Fibroblast of upper back skin (primary cell): ENCODE measurements around the gene ANKRD36.
"Not testable (repeated sequence)": the region's sequence is repeated elsewhere in the genome, so short reads cannot be mapped to it uniquely, and the experiment has no call there.

Experiments used
- DNase-seq: peaks from one replicate; pipeline ENCODE4 v3.0.0-alpha.2; 2013

Gene ANKRD36

DNA sequence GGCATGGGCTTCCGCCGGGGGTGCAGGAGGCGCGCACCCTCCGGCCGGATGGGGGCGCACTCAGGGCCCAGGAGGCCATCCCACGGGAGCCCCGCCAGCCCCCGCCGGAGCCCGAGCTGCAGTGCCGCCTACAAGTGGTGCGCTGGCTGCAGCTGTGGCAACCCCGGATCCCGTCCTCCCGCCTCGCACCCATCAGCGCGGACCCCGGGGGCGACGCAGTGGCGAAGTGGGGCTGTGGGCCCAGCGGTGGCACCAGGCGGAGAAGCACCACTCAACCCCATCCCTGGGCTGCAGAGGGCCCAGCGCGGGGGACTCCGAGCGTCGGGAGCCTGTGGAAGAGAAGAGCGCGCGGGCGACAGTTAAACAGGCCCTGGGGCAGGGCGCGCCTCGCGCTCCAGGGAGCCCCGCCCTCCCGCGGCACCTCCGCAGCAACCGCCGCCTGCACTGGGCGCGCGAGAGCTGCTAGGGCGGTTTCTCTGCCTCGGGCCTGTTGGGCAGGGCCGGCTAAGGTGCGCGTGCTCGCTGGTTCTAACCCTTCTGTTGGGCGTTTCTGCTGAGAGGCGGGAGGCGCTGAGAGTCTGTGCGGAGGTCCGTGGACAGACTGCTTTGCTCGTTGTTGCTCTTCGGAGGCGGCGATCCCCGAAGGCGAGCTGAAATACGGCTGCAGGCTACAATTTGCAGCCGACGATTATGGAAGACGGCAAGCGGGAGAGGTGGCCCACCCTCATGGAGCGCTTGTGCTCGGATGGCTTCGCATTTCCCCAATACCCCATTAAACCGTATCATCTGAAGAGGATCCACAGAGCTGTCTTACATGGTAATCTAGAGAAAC lies at the start of gene ANKRD36:
Gene ANKRD36, plus strand, starts transcription at position 104 of the 832 bp plus-strand sequence. Its CDS starts 587 bp downstream, at position 691.
- DNase-seq: peak; percentile 80

DNA sequence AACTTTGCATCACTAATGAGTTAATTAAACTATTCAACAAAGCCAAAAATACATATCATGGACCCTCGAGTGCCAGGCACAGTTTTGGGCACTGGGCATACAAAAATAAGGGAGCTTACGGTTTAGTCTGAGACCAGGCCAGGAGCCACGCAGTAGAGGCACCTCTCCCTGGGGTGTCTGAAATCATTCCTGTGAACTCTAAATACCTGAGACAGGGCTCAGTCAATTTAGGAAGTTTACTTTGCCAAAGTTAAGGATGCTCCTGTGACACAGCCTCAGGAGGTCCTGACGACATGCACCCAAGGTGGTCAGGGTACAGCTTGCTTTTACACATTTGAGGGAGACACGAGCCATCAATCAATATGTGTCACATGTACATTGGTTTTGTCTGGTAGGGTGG lies 46.9 kb upstream of the ANKRD36 start:
- not testable (repeated sequence) for DNase-seq

DNA sequence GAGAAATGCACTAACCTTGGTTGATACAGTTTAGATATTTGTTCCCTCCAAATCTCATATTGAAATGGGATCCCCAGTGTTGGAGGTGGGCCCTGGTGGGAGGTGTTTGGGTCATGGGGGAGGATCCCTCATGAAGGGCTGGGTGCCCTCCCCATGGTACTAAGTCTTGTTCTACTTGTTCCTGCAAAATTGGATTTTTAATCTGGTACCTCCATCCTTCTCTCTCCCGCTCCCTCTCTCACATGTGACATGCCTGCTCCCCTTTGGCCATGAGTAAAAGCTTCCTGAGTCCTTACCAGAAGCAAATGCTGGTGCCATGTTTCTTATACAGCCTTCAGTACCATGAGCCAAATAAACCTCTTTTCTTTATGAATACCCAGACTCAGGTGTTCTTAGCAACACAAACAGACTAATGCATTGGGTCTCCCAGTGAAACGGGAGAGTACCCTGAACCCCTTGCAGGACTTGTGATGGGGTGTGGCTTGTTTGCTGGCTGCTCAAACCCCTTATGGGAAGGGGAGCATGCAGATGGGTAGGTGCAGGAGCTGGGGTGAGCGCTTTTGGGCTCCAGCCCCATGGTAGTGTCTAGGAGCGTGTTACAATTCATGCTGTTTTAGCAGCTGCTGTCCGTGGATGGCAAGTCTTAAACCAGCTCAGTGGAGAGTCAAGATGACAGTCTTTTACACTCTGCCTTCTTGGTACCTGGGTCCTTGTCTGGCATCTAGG lies 45.5 kb upstream of the ANKRD36 start:
- no peak for DNase-seq

DNA sequence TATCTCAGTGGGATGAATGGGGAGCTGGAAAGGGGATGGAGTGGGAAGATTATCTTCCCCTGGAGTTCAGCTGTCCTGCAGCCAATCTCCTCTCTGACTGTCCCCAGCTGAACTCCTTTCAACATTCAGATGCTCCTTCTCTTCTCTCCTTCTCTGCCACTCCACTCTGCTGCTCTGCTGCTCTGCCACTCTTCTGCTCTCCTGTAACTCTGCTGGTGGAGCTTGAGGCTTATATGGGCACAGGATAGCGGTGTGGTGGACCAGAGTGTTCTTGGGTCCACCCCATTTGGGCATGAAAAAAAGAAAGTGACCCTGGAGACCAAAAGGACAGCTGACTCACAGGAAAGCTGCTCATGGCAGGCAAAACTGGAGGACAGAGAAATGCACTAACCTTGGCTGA lies 44.9 kb upstream of the ANKRD36 start:
- no peak for DNase-seq

DNA sequence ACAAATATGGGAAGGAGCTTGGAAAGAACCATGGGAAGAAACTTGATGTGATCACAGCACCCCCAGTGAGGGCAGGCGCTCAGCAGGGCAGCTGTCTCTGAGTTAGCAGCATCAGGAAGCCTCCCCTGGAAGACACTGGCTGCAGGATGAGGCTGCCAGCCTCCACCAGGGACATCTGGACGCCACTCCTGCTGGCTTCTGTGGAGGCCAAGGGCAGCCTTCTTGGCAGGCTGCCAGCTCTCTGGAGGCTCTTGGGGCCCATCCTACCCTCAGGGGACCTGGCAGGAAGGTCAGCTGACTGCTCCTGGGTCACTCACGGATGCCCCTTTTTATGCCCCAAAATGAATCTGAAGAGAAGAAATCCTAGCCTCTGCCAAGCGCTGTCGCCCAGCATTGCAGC lies 44.2 kb upstream of the ANKRD36 start:
- not testable (repeated sequence) for DNase-seq

DNA sequence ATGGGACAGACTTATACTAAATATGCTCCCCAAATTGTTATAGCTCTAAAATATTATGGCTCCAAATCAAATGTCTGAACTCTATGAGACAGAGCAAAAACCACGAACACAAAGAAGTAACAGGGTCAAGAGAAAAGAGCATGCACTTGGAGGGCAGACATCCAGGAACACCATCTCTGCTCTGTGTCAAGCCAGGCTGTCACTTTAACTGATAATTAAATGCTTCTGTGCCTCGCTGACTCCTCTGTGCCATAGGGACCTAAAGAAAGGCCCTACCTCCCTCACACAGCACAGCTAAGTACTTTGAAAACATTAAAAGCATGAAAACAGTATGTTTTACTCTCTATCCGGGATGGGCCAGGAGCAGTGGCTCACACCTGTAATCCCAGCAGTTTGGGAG lies 42.0 kb upstream of the ANKRD36 start:
- DNase-seq: not testable (repeated sequence)

DNA sequence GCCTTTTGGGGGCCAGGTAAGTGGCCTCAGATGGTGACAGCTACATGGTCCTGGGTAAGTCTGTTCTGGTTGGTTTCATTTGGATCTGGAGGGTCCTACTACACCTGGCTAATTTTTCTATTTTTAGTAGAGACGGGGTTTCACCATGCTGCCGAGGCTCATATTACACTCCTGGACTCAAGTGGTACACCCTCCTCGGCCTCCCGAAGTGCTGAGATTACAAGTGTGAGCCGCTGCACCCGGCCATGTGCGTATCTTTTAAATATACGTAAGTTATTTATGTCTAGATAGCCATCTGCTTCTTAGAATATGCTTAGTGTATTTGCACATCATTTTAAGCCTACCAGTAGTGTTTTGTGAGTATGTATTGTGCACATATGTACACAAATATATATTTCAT lies 35.7 kb upstream of the ANKRD36 start:
- DNase-seq: not testable (repeated sequence)

DNA sequence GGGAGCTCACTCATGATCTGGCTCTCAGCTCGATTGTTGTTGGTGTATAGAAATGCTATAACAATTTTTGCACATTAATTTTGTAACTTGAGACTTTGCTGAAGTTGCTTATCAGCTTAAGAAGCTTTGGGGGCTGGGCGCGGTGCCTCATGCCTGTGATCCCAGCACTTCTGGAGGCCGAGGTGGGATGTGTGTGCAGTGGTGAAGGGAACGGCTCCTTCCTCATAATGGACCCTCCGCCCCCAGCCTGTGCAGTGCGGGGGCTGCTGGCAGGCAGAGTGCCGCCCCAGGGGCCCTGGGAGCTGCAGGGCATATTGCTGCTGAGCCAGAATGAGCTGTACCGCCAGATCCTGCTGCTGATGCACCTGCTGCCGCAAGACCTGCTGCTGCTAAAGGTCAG lies 32.1 kb upstream of the ANKRD36 start:
- not testable (repeated sequence) for DNase-seq

DNA sequence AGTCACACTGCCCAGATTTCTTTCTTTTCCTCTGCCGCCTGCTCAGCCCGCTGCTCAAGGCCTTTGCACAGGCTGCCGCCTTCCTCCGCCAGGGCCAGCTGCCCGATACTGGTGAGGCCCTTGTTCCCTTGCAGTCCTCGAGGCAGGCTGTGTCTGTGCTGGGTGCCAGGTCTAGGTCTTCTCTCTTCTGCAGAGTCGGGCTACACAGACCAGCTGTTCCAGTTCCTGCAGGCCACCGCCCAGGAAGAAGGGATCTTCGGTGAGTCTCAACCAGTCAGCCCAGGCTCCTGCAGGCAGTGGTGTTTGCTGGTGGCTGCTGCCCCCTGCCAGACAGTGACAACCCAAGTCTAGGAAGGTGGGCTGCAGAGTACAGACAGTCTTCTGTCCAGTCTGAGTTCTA lies 30.7 kb upstream of the ANKRD36 start:
- not testable (repeated sequence) for DNase-seq

DNA sequence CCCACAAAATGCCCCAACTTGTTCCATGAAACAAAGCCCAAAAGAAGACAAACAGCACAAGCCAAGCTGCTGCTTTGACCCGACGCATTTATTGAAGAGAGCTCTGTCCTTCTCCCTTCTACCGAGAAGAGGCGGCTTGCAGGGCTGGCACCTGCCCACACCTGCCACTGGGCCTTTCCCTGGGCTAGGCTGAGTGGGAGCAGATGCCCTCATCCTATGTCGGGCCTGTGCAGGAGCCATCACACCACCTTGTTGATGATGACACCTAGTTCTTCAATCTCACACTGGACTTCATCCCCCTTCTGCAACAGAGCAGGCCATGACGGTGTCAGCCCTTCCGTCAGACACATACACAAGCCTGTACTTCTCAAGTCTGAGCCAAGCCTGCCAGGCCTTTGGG lies 29.4 kb upstream of the ANKRD36 start:
- not testable (repeated sequence) for DNase-seq

DNA sequence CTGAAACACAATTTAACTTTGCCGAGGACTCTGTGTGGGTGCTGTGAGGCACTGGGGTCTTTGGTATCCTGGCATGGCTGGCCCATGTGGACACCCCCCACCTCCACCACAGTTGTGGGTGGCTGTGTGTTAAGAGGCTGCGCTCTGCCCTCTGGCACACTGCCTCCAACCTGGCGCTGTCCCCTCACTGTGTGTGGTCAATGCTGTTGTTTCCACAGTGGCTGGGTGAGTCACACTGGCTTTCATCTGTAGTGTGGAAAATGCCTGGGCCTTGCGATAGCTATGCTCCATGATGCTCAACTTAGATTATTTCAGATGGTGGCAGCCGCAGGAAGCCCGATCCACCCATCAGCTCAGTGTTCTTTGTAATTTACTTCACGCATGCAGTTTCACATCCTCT lies 27.9 kb upstream of the ANKRD36 start:
- not testable (repeated sequence) for DNase-seq

DNA sequence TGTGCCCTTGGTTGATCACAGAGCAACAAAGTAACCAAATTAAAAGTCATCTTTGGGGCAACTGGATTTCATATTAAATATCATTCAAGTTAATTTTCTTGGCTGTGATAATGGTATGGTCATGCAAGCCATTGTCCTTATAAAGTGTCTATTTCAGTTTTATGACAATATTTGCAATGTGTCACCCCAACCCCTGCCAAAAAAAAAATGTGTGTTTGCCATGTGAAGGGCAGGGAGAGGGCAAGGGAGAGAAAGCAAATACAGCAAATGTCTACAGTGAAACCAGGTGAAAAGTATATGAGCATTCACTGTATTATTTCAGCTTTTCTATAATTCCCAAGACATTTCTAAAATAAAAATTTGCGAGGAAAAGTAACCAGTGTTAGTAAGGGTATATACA lies 24.2 kb upstream of the ANKRD36 start:
- DNase-seq: not testable (repeated sequence)

DNA sequence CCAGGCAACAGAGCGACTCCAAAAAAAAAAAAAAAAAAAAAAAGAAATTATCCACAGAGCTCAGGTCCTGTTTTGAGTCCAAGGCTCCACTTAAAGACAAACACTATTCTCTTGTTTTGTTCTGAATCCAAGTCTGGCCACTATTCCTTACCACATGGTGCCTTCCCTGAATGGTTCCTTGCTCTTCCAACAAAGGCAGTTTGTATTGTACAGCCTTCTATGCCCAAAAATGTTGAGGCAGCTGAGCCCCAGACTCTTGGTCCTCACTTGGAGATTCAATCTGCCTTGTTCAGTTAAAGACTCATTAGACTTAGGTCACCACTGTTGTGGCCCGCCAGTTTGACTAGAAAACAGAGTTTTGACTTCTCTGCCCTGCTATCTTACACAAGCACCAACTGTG lies 20.0 kb upstream of the ANKRD36 start:
- DNase-seq: not testable (repeated sequence)

DNA sequence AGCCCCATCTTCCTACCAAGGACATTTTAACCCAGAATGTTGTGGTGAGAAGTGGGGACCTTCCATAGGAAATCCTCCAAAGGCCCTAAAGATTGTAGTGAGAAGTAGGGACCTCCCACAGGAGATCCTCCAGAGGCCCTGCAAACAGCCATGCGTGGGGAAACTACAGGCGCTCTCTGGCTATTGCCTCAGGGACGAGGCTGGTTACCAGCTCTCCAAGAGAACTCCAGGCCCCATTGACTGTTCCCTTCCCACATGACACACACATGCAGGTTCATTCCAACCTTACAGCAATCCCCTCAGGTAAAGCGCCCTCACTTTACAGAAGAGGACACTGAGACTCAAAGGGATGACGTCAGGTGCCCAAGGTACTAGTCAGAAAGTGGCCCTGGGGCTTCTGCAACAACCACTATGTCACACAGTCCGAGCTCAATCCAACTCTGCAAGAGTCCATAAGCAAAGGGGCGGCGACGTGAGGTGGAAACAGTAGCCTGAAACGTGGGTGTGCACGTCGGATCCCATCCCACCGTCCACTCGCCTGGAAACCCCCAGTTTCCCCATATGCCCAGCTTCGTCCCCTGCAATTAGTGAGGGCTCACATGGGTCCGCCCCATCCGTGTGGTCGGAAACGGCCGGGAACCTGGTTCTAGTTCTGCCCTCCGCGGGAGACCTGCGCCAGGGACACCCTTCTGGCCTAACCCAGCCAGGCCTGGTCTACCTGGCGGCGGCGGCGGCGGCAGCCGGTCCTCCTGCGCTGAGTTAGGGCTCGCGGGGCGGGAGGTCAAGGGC lies 18.8 kb upstream of the ANKRD36 start:
- not testable (repeated sequence) for DNase-seq

DNA sequence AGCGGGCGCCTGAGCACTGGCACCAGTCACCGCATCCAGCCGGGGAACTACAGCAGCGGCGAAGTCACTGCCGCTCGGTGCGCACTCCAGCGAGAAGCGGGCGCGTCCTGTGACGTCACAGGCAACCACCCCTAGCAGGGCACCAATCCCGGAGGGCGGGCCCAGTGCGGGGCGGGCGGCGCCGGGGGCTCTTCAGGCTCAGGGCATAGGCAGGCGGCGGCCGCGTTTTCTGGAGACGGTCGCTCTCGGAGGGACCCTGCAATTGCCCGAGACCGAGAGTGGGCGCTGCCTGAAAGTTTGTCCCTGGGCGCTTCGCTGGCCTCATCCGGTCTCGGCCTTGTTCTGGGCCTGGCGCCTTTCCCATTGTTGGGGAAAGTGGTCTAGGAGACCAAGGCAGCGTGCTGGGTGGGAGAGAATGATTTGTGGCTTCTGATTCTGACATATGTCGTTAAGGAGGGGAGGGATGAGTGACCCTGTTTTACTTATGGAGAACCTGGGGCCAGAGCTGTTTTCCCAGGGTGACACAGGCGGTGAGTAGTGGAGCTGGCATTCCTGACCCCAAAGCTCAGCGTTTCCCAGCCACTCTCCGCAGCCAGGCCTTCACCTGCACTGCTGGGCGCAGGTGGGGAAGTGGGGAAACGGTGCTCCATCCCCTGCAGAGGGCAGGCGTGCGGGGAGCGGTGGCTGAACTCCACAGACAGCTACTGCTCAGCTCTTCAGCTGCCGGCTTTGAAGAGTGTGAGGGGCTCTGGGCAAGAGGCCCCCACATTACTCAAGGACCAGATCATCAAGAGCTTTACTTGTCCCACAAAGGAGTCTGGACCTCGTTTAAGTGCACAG lies 18.0 kb upstream of the ANKRD36 start, which contains the start of gene FAHD2B:
Gene FAHD2B, minus strand, starts transcription at position 111 of the 840 bp plus-strand sequence. CDS start 3,176 bp downstream, outside the sequence.
- peak; percentile 61 for DNase-seq

DNA sequence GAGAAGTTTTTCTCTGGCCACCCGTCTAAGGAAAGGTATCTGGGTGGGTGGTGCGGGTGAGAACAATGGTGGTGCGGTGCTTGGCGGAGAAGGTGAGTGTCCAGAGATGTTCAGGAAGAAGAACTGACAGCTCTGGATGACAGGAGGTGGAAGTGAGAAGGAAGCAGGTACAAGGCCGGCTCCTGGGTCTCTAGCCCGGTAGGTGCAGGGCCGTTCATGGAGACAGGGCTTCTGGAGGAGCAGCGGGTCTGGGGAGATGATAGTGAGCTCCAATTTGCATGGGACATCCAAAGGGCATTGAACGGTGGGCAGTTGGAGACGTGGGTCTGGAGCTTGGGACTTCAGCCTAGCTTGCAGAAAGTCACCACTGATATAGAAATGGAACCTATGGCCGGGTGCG lies 17.3 kb upstream of the ANKRD36 start:
- DNase-seq: no peak

DNA sequence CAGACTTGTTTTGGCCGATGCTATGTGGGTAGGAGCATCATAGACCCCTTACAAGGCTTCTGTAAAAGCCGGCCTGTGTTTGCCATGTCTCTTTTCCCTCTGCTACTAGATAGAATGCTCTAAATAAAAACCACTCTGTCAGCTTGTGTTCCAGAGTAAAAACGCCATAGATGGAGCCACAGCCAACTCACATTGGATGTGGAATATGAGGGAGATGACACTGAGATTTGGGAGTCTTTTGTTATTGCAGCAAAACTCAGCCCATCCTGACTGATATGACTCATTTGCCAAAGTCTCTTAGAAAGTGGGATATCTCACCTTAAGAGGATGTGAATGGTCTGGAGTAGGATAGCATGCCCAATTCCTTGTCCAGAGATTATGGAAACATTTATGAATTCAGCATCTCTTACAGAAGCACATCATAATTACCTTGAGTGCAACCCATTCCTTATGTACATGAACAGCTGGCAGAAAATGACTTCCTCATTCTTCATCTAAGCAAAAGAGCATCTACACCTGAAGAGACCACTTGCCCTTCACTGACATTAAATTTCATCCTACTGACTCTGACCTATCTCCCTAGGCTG lies 14.1 kb upstream of the ANKRD36 start:
- DNase-seq: not testable (repeated sequence)

DNA sequence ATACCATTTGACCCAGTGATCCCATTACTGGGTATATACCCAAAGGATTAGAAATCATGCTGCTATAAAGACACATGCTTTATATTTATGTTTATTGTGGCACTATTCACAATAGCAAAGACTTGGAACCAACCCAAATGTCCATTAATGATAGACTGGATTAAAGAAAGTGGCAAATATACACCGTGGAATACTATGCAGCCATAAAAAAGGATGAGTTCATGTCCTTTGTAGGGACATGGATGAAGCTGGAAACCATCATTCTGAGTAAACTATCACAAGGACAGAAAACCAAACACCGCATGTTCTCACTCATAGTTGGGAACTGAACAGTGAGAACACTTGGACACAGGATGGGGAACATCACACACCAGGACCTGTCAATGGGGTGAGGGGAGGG lies 6.1 kb upstream of the ANKRD36 start:
- not testable (repeated sequence) for DNase-seq

DNA sequence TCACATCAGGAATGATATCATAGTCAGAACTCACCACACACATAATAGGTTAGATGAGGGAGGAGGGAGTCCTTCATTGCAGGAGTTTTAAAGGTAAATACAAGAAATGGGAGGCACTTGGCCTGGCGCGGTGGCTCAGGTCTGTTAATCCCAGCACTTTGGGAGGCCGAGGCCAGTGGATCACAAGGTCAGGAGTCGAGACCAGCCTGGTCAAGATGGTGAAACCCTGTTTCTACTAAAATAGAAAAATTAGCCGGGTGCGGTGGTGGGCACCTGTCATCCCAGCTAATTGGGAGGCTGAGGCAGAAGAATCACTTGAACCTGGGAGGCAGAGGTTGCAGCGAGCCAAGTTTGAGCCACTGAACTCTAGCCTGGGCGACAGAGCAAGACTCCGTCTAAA lies 1.7 kb upstream of the ANKRD36 start:
- DNase-seq: not testable (repeated sequence)

DNA sequence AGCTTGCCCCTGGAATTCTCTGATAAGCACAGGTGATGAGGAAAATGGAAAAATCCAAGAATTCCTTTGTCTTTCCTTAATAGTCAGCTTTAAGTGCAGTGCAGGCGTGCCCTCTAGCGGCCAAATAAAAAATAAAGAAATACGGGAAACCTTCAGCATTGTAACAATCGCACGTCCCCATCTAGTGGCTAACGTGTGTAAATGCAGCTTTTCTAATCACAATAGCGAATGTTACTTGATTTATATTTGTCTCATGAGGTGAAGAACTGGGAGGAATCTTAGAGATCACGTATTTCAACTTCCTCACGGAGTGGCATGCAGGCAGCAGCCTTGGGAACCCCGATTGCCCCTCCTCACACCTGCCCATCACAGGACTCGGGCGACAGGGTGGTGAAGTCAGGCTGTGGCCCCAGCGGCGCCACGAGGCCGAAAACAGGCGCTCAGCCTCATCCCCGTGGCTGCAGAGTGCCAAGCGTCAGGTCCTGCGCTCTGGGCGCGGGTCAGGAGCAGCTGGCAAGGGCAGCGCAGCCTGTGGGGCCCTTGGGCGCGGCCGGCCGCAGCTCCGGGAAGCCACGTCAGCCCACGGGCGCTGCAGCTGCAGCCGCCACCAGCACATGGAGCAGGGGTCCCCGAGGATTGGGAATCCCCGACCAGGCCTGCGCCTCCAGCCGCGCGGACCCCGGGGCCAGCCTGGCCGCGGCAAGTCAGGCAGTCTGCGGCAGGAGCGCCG lies 468 bp upstream of the ANKRD36 start:
- DNase-seq: peak; percentile 35

DNA sequence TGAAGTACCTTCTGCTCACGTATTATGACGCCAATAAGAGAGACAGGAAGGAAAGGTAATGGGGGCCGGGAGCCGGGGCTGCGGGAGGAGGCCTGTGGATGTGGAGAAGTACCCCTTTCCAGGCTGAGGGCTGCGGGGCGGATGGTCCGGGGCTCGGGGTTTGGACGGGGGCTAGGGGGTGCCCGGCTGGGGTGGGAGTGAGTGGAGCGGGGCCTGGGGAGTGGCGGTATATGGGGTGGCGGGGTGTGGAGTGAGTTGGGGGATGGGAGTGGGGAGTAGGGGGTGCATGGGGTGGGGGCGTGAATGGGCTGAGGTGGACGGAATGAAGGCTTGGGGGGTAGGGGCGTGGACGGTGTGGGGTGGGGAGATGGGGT lies 916 bp downstream of the ANKRD36 start:
- not testable (repeated sequence) for DNase-seq
